GM23338 (cell line): ENCODE measurements around the gene AS3MT. TPM values are rescaled to one million over a fixed set of nuclear protein-coding genes. Genes with fewer than 3 reads are reported as not detected.

Experiments used
- ATAC-seq: fragments of 200-7000 bp; cut with Tn5 transposase; 3 replicates; pipeline ENCODE4 v1.9.1; 2020
- DNase-seq: peaks from one replicate; pipeline ENCODE4 v3.0.0-alpha.2; 2015; ENCODE audit warnings: low spot score
- H2AFZ ChIP-seq: fragments of 200-600 bp; sonication (generic); 2 replicates; pipeline ENCODE4 v1.8.0; 2016; ENCODE audit warnings: antibody characterized with exemption, mild to moderate bottlenecking, moderate library complexity
- H3F3A ChIP-seq: fragments of 200-600 bp; sonication (generic); replicated peaks from 2 replicates; pipeline ENCODE4 v1.8.0; 2017; ENCODE audit warnings: antibody characterized with exemption, mixed run types, low read depth
- H3K27ac ChIP-seq: fragments of 200-600 bp; sonication (generic); 2 replicates; pipeline ENCODE4 v1.6.1; 2016; ENCODE audit warnings: low read depth
- H3K27me3 ChIP-seq: fragments of 200-600 bp; sonication (generic); 2 replicates; pipeline ENCODE4 v1.8.0; 2016; ENCODE audit warnings: mild to moderate bottlenecking, mixed run types, moderate library complexity; ENCODE audit not compliant: insufficient read depth
- H3K36me3 ChIP-seq: fragments of 200-600 bp; sonication (generic); 2 replicates; pipeline ENCODE4 v1.8.0; 2016; ENCODE audit warnings: mild to moderate bottlenecking; ENCODE audit not compliant: insufficient read depth
- H3K4me1 ChIP-seq: fragments of 200-600 bp; sonication (generic); 2 replicates; pipeline ENCODE4 v1.8.0; 2016; ENCODE audit warnings: mild to moderate bottlenecking, moderate library complexity; ENCODE audit not compliant: insufficient read depth
- H3K4me2 ChIP-seq: fragments of 200-600 bp; sonication (generic); 2 replicates; pipeline ENCODE4 v1.7.1; 2017; ENCODE audit warnings: mixed run types
- H3K4me3 ChIP-seq: fragments of 200-600 bp; sonication (generic); 2 replicates; pipeline ENCODE4 v1.6.1; 2016; ENCODE audit warnings: mixed run types
- H3K79me2 ChIP-seq: fragments of 200-600 bp; sonication (generic); replicated peaks from 2 replicates; pipeline ENCODE4 v1.8.0; 2017; ENCODE audit warnings: mild to moderate bottlenecking; ENCODE audit not compliant: insufficient read depth
- H3K9me2 ChIP-seq: fragments of 200-600 bp; sonication (generic); 2 replicates; pipeline ENCODE4 v1.8.0; 2017; ENCODE audit not compliant: insufficient read depth
- H4K20me1 ChIP-seq: fragments of 200-600 bp; sonication (generic); replicated peaks from 2 replicates; pipeline ENCODE4 v1.8.0; 2017; ENCODE audit warnings: mild to moderate bottlenecking; ENCODE audit not compliant: insufficient read depth
- H3K27ac Mint-ChIP-seq: 2 replicates; pipeline ENCODE4 v1.8.0; 2020; ENCODE audit warnings: inconsistent platforms, mild to moderate bottlenecking, moderate library complexity, mixed read lengths
- H3K27me3 Mint-ChIP-seq: 3 replicates; pipeline ENCODE4 v1.8.0; 2022; ENCODE audit warnings: low read depth, mild to moderate bottlenecking, moderate library complexity, mixed read lengths, inconsistent platforms; ENCODE audit not compliant: insufficient read depth, poor library complexity
- H3K36me3 Mint-ChIP-seq: 3 replicates; pipeline ENCODE4 v1.8.0; 2021; ENCODE audit warnings: low read depth, mild to moderate bottlenecking, inconsistent platforms, moderate library complexity, mixed read lengths
- H3K4me1 Mint-ChIP-seq: 3 replicates; pipeline ENCODE4 v1.8.0; 2020; ENCODE audit warnings: mild to moderate bottlenecking, inconsistent platforms, mixed read lengths
- H3K4me3 Mint-ChIP-seq: 3 replicates; pipeline ENCODE4 v1.8.0; 2021; ENCODE audit warnings: moderate library complexity, mild to moderate bottlenecking, inconsistent platforms, mixed read lengths
- H3K9me3 Mint-ChIP-seq: 3 replicates; pipeline ENCODE4 v1.8.0; 2020; ENCODE audit warnings: moderate library complexity, mild to moderate bottlenecking, inconsistent platforms, mixed read lengths
- CTCF ChIP-seq, 2 experiments: fragments of 200-600 bp in 1 of 2; sonication (generic) in 1 of 2; conservative IDR thresholded peaks; 2 replicates each; pipeline versions ENCODE4 v1.5.1 to v1.6.1; 2016 to 2017; ENCODE audit warnings: antibody characterized with exemption in 2 of 2, low read depth in 2 of 2, mild to moderate bottlenecking in 2 of 2, moderate library complexity in 1 of 2
- EZH2 ChIP-seq: fragments of 200-600 bp; sonication (generic); IDR thresholded peaks from one replicate; pipeline ENCODE4 v1.8.0; 2017; ENCODE audit warnings: antibody characterized with exemption, mild to moderate bottlenecking, low read depth; ENCODE audit not compliant: unreplicated experiment
- EZH2phosphoT487 ChIP-seq: fragments of 200-600 bp; sonication (generic); IDR thresholded peaks from one replicate; pipeline ENCODE4 v1.8.1; 2018; ENCODE audit warnings: antibody characterized with exemption; ENCODE audit not compliant: unreplicated experiment
- JUNB ChIP-seq: IDR thresholded peaks from one replicate; pipeline ENCODE4 v1.6.1; 2016; ENCODE audit warnings: antibody characterized with exemption; ENCODE audit not compliant: unreplicated experiment
- POLR2AphosphoS5 ChIP-seq: IDR thresholded peaks from 2 replicates; pipeline ENCODE4 v1.6.1; 2016; ENCODE audit warnings: antibody characterized with exemption, low read depth
- ZNF114 ChIP-seq: fragments of 250-450 bp; sonication (Bioruptor Pico); IDR thresholded peaks from 2 replicates; pipeline ENCODE4 v1.5.0; 2020; ENCODE audit warnings: mild to moderate bottlenecking, moderate library complexity
- ZNF331 ChIP-seq: fragments of 250-450 bp; sonication (Bioruptor Pico); IDR thresholded peaks from 2 replicates; pipeline ENCODE4 v1.5.0; 2020; ENCODE audit warnings: low read depth, mild to moderate bottlenecking, moderate library complexity
- polyA plus RNA-seq: library from polyadenylated mRNA; unstranded; fragments of >200 nt; fragmentation: Nextera tagmentation; extraction: Ambion mirVana; gene quantifications from 2 replicates; pipeline ENCODE4 v1.2.1, GENCODE V29; 2016
- total RNA-seq: library from RNA; depleted of rRNA; stranded (reverse); fragments of >200 nt; shearing (Covaris generic); gene quantifications from 2 replicates; pipeline ENCODE4 v1.2.3, GENCODE V29; 2014
- TF ChIP-seq, protein P1 (sequence below): IDR thresholded peaks from one replicate; pipeline ENCODE4 v1.6.1; 2018; ENCODE audit warnings: antibody characterized with exemption; ENCODE audit not compliant: unreplicated experiment

The AS3MT gene
- total and polyA plus RNA-seq, 2 experiments from 2014 or later: 6.3 to 8.8 TPM

DNA sequence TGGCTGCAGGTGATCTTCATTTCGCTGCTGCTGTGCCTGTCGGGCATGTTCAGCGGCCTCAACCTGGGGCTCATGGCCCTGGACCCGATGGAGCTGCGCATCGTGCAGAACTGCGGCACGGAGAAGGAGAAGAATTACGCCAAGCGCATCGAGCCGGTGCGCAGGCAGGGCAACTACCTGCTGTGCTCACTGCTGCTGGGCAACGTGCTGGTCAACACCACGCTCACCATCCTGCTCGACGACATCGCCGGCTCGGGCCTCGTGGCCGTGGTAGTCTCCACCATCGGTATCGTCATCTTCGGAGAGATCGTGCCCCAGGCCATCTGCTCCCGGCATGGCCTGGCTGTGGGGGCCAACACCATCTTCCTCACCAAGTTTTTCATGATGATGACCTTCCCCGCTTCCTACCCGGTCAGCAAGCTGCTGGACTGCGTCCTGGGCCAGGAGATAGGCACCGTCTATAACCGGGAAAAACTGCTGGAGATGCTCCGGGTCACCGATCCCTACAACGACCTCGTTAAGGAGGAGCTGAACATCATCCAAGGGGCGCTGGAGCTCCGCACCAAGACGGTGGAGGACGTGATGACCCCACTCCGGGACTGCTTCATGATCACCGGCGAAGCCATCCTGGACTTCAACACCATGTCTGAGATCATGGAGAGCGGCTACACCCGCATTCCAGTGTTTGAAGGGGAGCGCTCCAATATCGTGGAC, 50.1 kb downstream of the AS3MT start:
- H3K4me1 ChIP-seq: peaks cover 23% of the 10 kb centered on the region
- ATAC-seq (peak; percentile 1), DNase-seq (peak; percentile 59)
- no peaks in the 10 kb centered on the region; the same call in 2 of the 3 replicates for H3K36me3 Mint-ChIP-seq
- no peak overlapping the region for H3K27ac Mint-ChIP-seq
- no peaks in the 10 kb centered on the region for H3K9me2 ChIP-seq
- H3K27me3 Mint-ChIP-seq: peaks cover 23% of the 10 kb centered on the region
- 0 out of 2 replicates have a peak, but pooled peaks cover 6% of the 10 kb centered on the region for H3F3A ChIP-seq
- H3K4me2 ChIP-seq: peak overlapping the region; percentile 93
- H3K27ac ChIP-seq: no peak overlapping the region
- TF ChIP-seq EZH2phosphoT487: no peak
- TF ChIP-seq ZNF331 (CRISPR knock-in tag): no peak
- no peak for TF ChIP-seq POLR2AphosphoS5
- TF ChIP-seq EZH2: no peak
- no peak for TF ChIP-seq CTCF (conservative IDR thresholded peaks at IDR 0.05; ENCODE audit: low read depth in 2 of 2)
- no peak for TF ChIP-seq JUNB
- peaks cover 22% of the 10 kb centered on the region for H3K27me3 ChIP-seq
- peaks cover 39% of the 10 kb centered on the region for H3K4me1 Mint-ChIP-seq
- H2AFZ ChIP-seq: peak overlapping the region; percentile 96; the same call in 1 of the 2 replicates
- H3K79me2 ChIP-seq: peaks cover 47% of the 10 kb centered on the region
- no peaks in the 10 kb centered on the region for H3K9me3 Mint-ChIP-seq
- peak overlapping the region; percentile 83 for H3K4me3 Mint-ChIP-seq
- H4K20me1 ChIP-seq: peaks cover 5% of the 10 kb centered on the region; the same call in 1 of the 2 replicates
- no peaks in the 10 kb centered on the region for H3K36me3 ChIP-seq
- H3K4me3 ChIP-seq: peak overlapping the region; percentile 88

DNA sequence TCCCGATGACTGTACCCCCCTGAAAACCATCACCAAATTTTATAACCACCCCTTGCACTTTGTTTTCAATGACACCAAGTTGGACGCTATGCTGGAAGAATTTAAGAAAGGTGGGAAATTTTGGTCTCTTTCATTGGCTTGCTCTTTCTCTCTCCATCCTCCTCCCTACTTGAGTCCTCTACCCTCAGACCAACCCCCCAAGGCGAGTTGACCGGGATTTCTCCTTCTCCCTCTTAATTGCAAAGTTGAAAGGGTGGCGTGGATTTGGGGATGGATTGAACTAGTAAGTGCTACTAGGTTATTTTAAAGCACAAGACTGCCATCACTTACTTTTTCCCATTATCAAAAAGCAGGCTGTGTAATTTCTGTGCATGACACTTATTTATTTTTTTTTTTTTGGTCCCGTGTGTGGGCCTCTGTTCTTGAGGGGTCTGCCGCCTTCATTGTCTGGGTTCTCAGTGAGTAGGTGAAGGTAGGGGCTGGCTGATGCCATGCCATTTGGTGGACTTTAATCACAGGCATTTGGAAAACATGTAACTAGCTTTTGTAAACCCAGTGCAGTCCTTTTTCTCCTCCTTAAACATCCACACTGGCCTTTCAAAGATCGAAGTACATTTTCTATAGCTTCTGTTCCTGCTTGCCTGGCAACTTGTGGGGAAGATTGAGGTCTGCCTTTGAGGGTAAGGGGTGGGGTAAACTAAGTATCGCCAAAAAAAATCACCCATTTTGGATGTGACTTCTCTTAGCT, 50.9 kb downstream of the AS3MT start:
- no peaks in the 10 kb centered on the region for H3K9me3 Mint-ChIP-seq
- H3K79me2 ChIP-seq: peaks cover 53% of the 10 kb centered on the region
- ATAC-seq (no peak), DNase-seq (peak; percentile 87)
- H2AFZ ChIP-seq: no peak overlapping the region
- peak overlapping the region; percentile 83 for H3K4me3 Mint-ChIP-seq
- 0 out of 2 replicates have a peak, but pooled peaks cover 6% of the 10 kb centered on the region for H3F3A ChIP-seq
- no peaks in the 10 kb centered on the region for H3K9me2 ChIP-seq
- no peaks in the 10 kb centered on the region; the same call in 2 of the 3 replicates for H3K36me3 Mint-ChIP-seq
- H3K4me3 ChIP-seq: peak overlapping the region; percentile 88
- no peak overlapping the region for H3K27ac Mint-ChIP-seq
- peaks cover 23% of the 10 kb centered on the region for H3K27me3 Mint-ChIP-seq
- H3K4me1 ChIP-seq: peaks cover 23% of the 10 kb centered on the region
- H3K27ac ChIP-seq: no peak overlapping the region
- H3K36me3 ChIP-seq: no peaks in the 10 kb centered on the region
- H3K4me2 ChIP-seq: peak overlapping the region; percentile 93
- peaks cover 22% of the 10 kb centered on the region for H3K27me3 ChIP-seq
- H4K20me1 ChIP-seq: peaks cover 5% of the 10 kb centered on the region; the same call in 1 of the 2 replicates
- peaks cover 36% of the 10 kb centered on the region for H3K4me1 Mint-ChIP-seq
- TF ChIP-seq ZNF114 (CRISPR knock-in tag) (no peak), EZH2 (no peak), POLR2AphosphoS5 (no peak), JUNB (no peak)
- TF ChIP-seq, protein P1, sequence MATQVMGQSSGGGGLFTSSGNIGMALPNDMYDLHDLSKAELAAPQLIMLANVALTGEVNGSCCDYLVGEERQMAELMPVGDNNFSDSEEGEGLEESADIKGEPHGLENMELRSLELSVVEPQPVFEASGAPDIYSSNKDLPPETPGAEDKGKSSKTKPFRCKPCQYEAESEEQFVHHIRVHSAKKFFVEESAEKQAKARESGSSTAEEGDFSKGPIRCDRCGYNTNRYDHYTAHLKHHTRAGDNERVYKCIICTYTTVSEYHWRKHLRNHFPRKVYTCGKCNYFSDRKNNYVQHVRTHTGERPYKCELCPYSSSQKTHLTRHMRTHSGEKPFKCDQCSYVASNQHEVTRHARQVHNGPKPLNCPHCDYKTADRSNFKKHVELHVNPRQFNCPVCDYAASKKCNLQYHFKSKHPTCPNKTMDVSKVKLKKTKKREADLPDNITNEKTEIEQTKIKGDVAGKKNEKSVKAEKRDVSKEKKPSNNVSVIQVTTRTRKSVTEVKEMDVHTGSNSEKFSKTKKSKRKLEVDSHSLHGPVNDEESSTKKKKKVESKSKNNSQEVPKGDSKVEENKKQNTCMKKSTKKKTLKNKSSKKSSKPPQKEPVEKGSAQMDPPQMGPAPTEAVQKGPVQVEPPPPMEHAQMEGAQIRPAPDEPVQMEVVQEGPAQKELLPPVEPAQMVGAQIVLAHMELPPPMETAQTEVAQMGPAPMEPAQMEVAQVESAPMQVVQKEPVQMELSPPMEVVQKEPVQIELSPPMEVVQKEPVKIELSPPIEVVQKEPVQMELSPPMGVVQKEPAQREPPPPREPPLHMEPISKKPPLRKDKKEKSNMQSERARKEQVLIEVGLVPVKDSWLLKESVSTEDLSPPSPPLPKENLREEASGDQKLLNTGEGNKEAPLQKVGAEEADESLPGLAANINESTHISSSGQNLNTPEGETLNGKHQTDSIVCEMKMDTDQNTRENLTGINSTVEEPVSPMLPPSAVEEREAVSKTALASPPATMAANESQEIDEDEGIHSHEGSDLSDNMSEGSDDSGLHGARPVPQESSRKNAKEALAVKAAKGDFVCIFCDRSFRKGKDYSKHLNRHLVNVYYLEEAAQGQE: no peak
